ENCODE data around the gene AMFR. TPM values are rescaled to one million over a fixed set of nuclear protein-coding genes. Genes with fewer than 3 reads are reported as not detected.

The AMFR gene
- total RNA-seq, 1 experiment from 2014 or later: 25.6 TPM

GRCh38 chr16:56399486-56399885 lies 25.9 kb downstream of the AMFR start:
- H3K4me2 ChIP-seq (ENCODE audit: insufficient read depth, insufficient read length, low read length): no peak overlapping the region
- H4K20me1 ChIP-seq (ENCODE audit: control insufficient read depth, insufficient read depth, insufficient read length): no peaks in the 10 kb centered on the region
- no peaks in the 10 kb centered on the region for H3K79me1 ChIP-seq (ENCODE audit: insufficient read depth, low read depth, low read length, poor library complexity, severe bottlenecking)
- Mint-ChIP-seq H3K27me3 (ENCODE audit: low read depth) (no peaks in the 10 kb centered on the region), H3K36me3 (ENCODE audit: insufficient read depth in 1 of 3, low read depth in 3 of 3) (peaks cover 19 to 46% (median 40%) of the 10 kb centered on the region in 3 experiments), H3K9me3 (peaks cover 2 to 3% of the 10 kb centered on the region in 2 experiments; a peak in 3 of 5 replicates), H3K4me1 (no peaks in the 10 kb centered on the region), H3K4me3 (no peak overlapping the region), H3K27ac (no peak overlapping the region)
- no peak overlapping the region for H4K8ac ChIP-seq (replicated peaks; ENCODE audit: insufficient read length, low read depth, low read length)
- no peak overlapping the region for H4K91ac ChIP-seq (ENCODE audit: insufficient read length, low read depth, low read length)
- H2BK12ac ChIP-seq (ENCODE audit: insufficient read length, low read depth, low read length): no peak overlapping the region
- no peak overlapping the region for H2AK5ac ChIP-seq (ENCODE audit: insufficient read length, low read length)
- DNase-seq: no peak
- H3K27ac ChIP-seq (ENCODE audit: insufficient read length, low read depth, low read length): no peak overlapping the region
- no peak overlapping the region for H3K9ac ChIP-seq (ENCODE audit: extremely low read depth, insufficient read length, low read length)
- no peak overlapping the region for H2BK120ac ChIP-seq (ENCODE audit: low read depth, low read length, poor library complexity, severe bottlenecking)
- no peak overlapping the region for H3K18ac ChIP-seq (ENCODE audit: insufficient read length, low read depth, low read length)
- no peak overlapping the region for H2BK15ac ChIP-seq (ENCODE audit: low read depth, low read length)
- H3K27me3 ChIP-seq (ENCODE audit: insufficient read depth, low read length): no peaks in the 10 kb centered on the region
- H3K56ac ChIP-seq (ENCODE audit: insufficient read length, low read depth, low read length): no peak overlapping the region
- H3K79me2 ChIP-seq (ENCODE audit: insufficient read depth, low read length): no peaks in the 10 kb centered on the region
- no peaks in the 10 kb centered on the region for H3K4me1 ChIP-seq (ENCODE audit: insufficient read depth, low read length)
- H2BK20ac ChIP-seq (ENCODE audit: low read depth, low read length, poor library complexity, severe bottlenecking): no peak overlapping the region
- no peak overlapping the region for H2BK5ac ChIP-seq (ENCODE audit: insufficient read length, low read length)
- no peak overlapping the region for H2AFZ ChIP-seq (ENCODE audit: low read length)
- H4K5ac ChIP-seq (ENCODE audit: insufficient read length, low read depth, low read length): no peak overlapping the region
- no peak overlapping the region for H3K14ac ChIP-seq (ENCODE audit: insufficient read depth, low read length)
- H3K23me2 ChIP-seq (ENCODE audit: insufficient read length, low read depth, low read length, poor library complexity, severe bottlenecking): no peaks in the 10 kb centered on the region
- no peak overlapping the region for H3K23ac ChIP-seq (ENCODE audit: insufficient read length, low read depth, low read length)
- no peaks in the 10 kb centered on the region for H3K9me3 ChIP-seq (ENCODE audit: control insufficient read depth, low read depth, low read length)
- whole genome bisulfite sequencing (ENCODE audit: extremely low coverage, insufficient read length, low lambda C conversion rate): no CpG with 5 or more reads among the region's 2 CpGs
- H3K4ac ChIP-seq (ENCODE audit: low read depth, low read length): no peak overlapping the region
- no peak overlapping the region for H3T11ph ChIP-seq (ENCODE audit: low read length)
- no peak for TF ChIP-seq CTCF (conservative IDR thresholded peaks at IDR 0.05)
